Tongue (tissue), 2 donors: Measurements from ENCODE around the gene PLEKHS1. TPM values are rescaled to one million over a fixed set of nuclear protein-coding genes. Genes with fewer than 3 reads are reported as not detected.
"Not testable (repeated sequence)": the region's sequence is repeated elsewhere in the genome, so short reads cannot be mapped to it uniquely, and the experiment has no call there.

ENCODE experiments used
- DNase-seq: peaks from one replicate; pipeline ENCODE4 v3.0.0-alpha.2; 2015
- total RNA-seq: library from RNA; depleted of rRNA; stranded (reverse); fragments of >200 nt; gene quantifications from one replicate; pipeline ENCODE4 v1.2.3, GENCODE V29; 2014

The PLEKHS1 gene
- total RNA-seq, 1 donor from 2014 or later = 1.4 TPM

- no peak for DNase-seq
Observed at GRCh38 chr10:113742466-113742865, 9.0 kb upstream of the PLEKHS1 start.

DNA sequence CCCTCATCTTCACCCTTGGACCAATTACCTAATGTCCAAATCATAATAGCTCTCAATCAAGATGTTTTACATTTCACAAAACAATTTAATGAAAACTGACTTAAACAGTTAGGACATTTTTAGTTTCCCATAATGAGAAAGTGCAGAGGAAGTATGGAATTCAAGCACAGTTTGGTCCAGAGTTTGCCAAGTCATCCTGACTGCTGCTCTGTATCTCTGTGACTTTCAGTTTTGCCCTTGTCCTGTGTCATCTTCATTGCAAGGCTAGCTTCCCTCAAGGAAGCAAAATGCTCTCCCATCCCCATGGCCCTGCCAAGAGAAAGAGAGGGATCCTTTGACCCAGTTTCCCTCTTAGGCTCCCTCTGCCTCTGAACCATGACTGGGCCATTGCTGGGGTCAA, 7.9 kb upstream of the PLEKHS1 start:
- DNase-seq = no peak

DNA sequence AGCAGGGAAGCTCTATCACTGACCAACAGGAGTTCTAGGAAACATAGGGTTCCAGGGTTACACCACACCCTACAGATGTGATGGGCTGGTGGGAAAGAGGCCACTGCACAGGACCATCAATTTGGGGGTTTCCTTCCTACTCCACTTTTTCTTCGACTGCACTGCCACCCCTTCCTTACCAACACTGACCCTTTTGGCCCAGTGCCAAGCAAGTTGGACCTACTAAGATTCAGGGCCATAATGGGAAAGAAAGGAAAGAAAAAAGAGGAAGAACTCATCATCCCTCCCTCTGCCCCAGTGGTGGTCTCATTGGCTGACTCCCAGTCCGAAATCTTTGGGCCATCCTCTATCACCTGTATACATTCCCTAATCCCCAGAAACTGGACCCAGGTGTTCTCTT, 6.1 kb upstream of the PLEKHS1 start:
- no peak for DNase-seq

GRCh38 chr10:113746217-113746957, 5.1 kb upstream of the PLEKHS1 start:
- peak; percentile 25 for DNase-seq

DNA sequence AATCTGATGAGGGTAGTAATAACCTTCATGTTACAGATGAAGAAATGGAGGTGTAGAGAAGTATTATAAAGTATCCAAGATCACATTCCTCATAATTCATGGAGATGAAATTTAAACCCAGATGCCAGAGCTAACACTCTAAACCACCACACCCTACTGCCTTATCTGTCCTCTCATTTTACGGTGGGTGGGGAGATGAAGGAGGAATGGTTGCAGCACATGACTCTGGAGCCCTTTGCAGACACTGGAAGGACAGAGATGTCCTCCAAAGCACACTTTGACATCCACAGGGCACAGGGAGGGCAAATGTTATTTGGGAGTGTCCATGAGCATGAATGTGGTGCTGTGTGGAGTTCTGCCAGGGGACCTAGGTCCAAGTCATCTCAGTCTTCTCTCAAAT, 1.1 kb downstream of the PLEKHS1 start:
- peak; percentile 42 for DNase-seq

GRCh38 chr10:113753020-113753692, 1.7 kb downstream of the PLEKHS1 start:
- peak; percentile 90 for DNase-seq

DNA sequence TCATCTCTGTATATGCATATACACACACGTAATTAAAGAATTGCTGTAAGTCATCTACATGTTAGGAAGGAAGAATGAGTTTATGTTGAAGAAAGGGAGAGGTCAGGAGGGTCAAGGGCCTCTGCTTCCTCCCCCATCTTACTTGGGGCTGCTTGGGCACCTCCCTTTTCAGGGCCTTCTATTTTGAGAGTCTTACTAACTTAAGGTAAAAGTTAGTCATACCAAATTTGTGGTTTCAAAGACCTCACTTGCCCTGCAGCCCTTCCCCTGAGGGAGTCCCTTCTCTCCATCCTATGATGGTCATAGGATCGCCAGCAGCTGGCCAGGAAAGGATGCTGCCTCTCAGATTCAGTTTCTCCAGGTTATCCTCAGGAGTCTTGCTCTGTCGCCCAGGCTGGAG, 2.6 kb downstream of the PLEKHS1 start:
- DNase-seq = no peak

- DNase-seq = no peak
Observed at GRCh38 chr10:113754768-113755167, 3.3 kb downstream of the PLEKHS1 start.

GRCh38 chr10:113756940-113757543, 5.6 kb downstream of the PLEKHS1 start:
- no peak for DNase-seq

GRCh38 chr10:113762083-113762482, 10.6 kb downstream of the PLEKHS1 start:
- no peak for DNase-seq

- peak; percentile 18 for DNase-seq
Observed at GRCh38 chr10:113764582-113764981, 13.1 kb downstream of the PLEKHS1 start.

GRCh38 chr10:113765910-113766309, 14.4 kb downstream of the PLEKHS1 start:
- peak; percentile 3 for DNase-seq

- no peak for DNase-seq
Observed at GRCh38 chr10:113767222-113767621, 15.7 kb downstream of the PLEKHS1 start.

DNA sequence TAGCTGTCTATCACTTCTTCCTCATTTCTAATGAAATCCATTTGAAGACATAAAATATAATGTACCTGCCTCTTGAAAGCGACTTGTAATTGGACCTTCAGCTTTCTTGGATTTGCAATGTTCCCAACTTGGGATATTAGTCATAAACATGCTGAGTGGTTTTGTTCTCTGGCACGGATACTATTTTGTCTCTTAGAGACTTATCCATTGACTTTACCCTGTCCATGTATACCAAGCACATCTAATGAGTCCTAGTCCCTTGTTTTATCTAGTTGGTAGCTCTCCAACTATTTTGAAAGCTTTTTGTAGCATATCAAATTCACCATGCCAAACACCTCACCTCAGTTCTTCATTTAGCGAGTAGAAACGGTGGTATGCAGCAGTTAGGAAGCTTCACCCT, 18.9 kb downstream of the PLEKHS1 start:
- no peak for DNase-seq

DNA sequence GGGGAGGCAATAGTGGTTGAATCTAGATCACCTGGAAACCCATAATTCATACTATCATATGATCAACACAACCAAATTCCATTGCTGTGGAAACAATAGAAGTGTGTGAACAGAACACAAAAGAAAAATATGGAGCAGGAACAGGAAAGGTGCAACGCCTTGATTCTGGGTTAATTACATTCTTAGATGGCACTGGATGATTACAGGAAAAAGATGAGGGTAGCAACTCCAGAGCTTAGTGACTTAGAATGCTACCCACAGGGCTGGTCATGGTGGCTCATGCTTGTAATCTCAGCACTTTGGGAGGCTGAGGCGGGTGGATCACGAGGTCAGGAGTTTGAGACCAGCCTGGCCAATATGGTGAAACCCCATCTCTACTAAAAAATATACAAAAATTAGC, 19.6 kb downstream of the PLEKHS1 start:
- DNase-seq = not testable (repeated sequence)

GRCh38 chr10:113775686-113776294, 24.3 kb downstream of the PLEKHS1 start:
- no peak for DNase-seq

DNA sequence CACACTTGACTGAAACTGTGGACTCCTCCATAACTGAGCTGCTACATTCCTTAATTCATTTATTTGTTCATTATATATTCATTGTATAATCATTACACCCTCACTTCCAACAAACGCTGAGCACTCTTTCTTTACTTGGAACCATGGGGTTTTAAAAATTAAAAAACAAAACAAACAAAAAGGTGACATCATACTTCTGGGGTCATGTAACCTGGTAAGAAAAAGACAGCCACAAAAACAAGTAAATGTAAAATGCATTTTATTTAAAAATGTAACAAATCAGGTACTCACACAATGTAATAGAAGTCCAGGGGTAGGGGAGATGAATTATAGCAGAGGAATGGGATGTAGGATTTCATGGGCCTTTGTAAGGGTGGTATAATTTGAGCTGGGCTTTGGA, 25.1 kb downstream of the PLEKHS1 start:
- DNase-seq = no peak

DNA sequence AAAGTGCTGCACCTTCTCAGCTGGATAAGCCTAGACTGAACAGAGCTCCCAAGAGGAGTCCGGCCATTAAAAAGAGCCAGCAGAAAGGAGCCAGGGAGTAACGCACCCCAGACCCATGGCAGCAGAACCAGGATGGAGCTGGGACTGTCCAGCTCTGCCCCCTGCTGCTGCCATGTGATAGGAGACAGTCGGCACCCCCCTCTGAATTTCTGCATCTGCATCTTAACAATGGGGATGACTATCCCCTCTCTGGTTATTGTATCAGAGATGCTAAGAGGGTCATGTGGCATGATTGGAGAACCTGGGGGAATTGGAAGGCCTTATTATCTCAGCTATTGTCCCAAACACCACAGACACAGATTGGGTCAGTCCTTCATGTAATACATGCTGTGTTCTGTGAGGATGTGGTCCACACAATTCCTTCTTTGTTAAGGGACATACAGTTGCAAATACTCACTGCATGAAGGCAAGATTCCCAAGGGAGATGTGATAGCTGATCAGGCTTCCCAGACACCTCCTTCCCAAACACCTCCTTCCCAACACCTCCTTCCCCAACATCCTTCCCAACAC, 29.3 kb downstream of the PLEKHS1 start:
- no peak for DNase-seq

DNA sequence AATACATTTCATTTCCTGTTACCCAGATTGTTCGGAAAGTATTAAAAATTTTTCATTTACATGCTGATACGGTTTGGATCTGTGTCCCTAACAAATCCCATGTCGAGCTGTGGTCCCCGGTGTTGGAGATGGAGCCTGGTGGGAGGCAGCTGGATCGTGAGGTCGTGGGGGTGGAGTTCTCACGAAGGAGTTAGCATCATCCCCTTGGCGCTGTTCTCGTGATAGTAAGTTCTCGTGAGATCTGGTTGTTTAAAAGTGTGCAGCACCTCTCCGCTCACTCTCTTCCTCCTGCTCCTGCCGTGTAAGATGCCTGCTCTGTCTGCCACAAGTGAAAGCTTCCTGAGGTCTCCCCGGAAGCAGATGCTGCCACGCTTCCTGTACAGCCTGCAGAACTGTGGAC, 30.9 kb downstream of the PLEKHS1 start:
- DNase-seq = no peak

DNA sequence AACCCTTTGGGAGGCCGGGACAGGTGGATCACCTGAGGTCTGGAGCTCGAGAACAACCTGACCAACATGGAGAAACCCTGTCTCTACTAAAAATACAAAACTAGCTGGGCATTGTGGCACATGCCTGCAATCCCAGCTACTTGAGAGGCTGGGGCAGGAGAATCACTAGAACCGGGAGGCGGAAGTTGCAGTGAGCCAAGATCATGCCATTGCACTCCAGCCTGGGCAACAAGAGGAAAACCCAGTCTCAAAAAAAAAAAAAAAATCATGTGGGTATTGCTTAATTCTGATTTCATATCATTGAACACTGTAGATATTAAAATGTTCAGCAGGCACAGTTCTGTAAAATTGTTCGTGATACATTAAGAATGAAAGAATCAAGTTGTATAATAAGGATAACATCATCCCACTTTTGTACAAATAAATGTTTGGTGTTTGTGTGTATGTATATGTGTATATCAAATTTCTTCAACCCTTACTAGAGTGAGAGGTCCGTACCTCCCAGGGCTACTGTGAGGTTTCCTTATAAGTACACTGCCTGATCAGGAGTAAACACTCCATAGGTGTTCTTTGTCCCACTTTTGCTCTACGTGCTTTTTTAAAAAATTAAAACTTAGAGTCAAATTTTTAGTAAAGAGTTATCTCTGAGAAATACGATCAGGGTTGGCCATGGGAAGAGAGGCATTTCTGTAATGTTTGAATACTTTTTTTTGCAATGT, 31.7 kb downstream of the PLEKHS1 start:
- DNase-seq = no peak

DNA sequence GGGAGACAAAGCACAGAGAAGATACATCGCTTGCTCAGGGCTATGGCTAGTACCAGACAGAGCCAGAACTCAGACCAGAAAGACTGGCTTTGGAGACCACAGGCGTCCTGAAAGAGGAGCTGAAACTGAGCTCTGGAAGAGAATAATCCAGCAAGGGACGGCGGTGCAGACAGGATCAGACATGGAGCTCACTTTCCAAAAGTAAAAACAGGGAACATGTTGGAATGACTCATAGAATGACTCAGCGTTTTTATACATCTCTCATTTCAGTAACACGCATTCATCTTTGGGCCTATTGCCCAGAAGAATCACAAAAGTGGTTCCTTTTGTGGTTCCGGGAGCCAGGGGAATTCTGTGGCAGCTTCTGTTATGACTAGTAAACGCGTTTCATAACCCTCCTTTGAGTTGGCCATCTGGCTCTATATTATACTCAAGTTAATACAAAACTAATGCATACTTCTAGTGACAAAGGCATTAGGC, 37.2 kb downstream of the PLEKHS1 start:
- DNase-seq = peak; percentile 41

GRCh38 chr10:113791691-113792090, 40.2 kb downstream of the PLEKHS1 start:
- no peak for DNase-seq
